Memory B cell (primary cell): Measurements from ENCODE around the gene CDH11.

ENCODE experiments used
- ATAC-seq: fragments of 150-1000 bp; cut with Tn5 transposase; 2 replicates; pipeline ENCODE4 v1.10.0; 2021; ENCODE audit warnings: low read depth, mild to moderate bottlenecking, moderate library complexity
- DNase-seq, 2 donors: peaks; one replicate each; pipeline ENCODE4 v3.0.0; 2022; ENCODE audit warnings: low spot score in 2 of 2
- H3K27ac Mint-ChIP-seq: one replicate; pipeline ENCODE4 v1.8.0; 2022; ENCODE audit warnings: mild to moderate bottlenecking, moderate library complexity, mixed read lengths
- H3K27me3 Mint-ChIP-seq: one replicate; pipeline ENCODE4 v1.8.0; 2022; ENCODE audit warnings: mixed read lengths
- H3K36me3 Mint-ChIP-seq: one replicate; pipeline ENCODE4 v1.8.0; 2022; ENCODE audit warnings: mild to moderate bottlenecking, mixed read lengths
- H3K4me1 Mint-ChIP-seq: one replicate; pipeline ENCODE4 v1.8.0; 2022; ENCODE audit warnings: mixed read lengths
- H3K4me3 Mint-ChIP-seq: one replicate; pipeline ENCODE4 v1.8.0; 2022; ENCODE audit warnings: mild to moderate bottlenecking, moderate library complexity, mixed read lengths
- H3K9me3 Mint-ChIP-seq: one replicate; pipeline ENCODE4 v1.8.0; 2022; ENCODE audit warnings: mixed read lengths

The CDH11 gene

GRCh38 chr16:64950262-64950661 is 171.6 kb downstream of the CDH11 start:
- Mint-ChIP-seq H3K4me3 (no peak overlapping the region), H3K27ac (no peak overlapping the region), H3K4me1 (no peaks in the 10 kb centered on the region), H3K9me3 (peaks cover 4% of the 10 kb centered on the region), H3K27me3 (no peaks in the 10 kb centered on the region), H3K36me3 (no peaks in the 10 kb centered on the region)
- DNase-seq, result no peak
- no peak for ATAC-seq

GRCh38 chr16:64948056-64948455 is 173.8 kb downstream of the CDH11 start:
- DNase-seq, result no peak
- Mint-ChIP-seq H3K36me3 (no peaks in the 10 kb centered on the region), H3K9me3 (peaks cover 7% of the 10 kb centered on the region), H3K27ac (no peak overlapping the region), H3K27me3 (no peaks in the 10 kb centered on the region), H3K4me3 (no peak overlapping the region), H3K4me1 (no peaks in the 10 kb centered on the region)
- ATAC-seq, result no peak

DNA sequence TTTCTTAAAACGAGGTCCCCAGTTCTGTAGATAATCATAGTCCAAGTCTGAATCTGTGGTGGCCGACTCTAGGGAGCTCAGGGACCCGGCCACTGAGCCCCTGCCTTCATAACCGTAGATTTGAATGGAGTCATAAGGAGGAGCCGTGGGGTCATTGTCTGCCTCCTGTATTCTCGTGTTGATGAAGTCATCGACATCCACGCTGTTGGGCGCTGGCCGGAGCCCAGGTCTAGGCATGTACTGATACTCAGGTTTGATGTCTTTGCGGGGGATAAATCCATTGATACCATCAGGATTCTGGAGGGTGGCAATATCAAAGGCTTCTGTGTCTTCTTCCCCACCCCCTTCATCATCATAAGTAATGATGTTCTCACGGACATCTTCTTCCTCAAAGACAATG is 174.2 kb downstream of the CDH11 start:
- no peak overlapping the region for H3K27ac Mint-ChIP-seq
- ATAC-seq, result no peak
- H3K4me3 Mint-ChIP-seq, result no peak overlapping the region
- no peak for DNase-seq
- no peaks in the 10 kb centered on the region for H3K27me3 Mint-ChIP-seq
- no peaks in the 10 kb centered on the region for H3K4me1 Mint-ChIP-seq
- H3K36me3 Mint-ChIP-seq, result no peaks in the 10 kb centered on the region
- H3K9me3 Mint-ChIP-seq, result peaks cover 7% of the 10 kb centered on the region

GRCh38 chr16:64933885-64934284 is 188.0 kb downstream of the CDH11 start:
- no peaks in the 10 kb centered on the region for H3K36me3 Mint-ChIP-seq
- no peak for ATAC-seq
- H3K9me3 Mint-ChIP-seq, result peaks cover 4% of the 10 kb centered on the region
- H3K4me1 Mint-ChIP-seq, result no peaks in the 10 kb centered on the region
- no peak overlapping the region for H3K27ac Mint-ChIP-seq
- no peak overlapping the region for H3K4me3 Mint-ChIP-seq
- no peaks in the 10 kb centered on the region for H3K27me3 Mint-ChIP-seq
- no peak for DNase-seq

DNA sequence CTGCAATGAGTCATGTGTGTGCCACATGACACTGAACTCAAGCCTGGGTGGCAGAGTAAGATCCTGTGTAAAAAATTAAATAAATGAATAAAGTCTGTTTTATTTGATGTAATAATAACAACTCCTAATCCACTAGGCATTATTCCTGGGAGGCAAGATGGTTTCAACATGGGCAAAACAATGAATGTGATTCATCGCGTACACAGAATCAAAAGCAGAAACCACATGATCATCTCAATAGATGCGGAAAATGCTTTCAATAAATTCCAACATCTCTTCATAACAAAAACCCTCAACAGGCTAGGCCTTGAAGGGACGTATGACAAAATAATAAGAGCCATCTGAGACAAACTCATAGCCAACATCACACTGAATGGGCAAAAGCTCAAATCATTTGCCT is 195.4 kb downstream of the CDH11 start:
- Mint-ChIP-seq H3K4me3 (no peak overlapping the region), H3K27me3 (no peaks in the 10 kb centered on the region), H3K4me1 (no peaks in the 10 kb centered on the region), H3K9me3 (peaks cover 6% of the 10 kb centered on the region), H3K27ac (no peak overlapping the region), H3K36me3 (no peaks in the 10 kb centered on the region)
- ATAC-seq (no peak), DNase-seq (no peak)

GRCh38 chr16:64925166-64925565 is 196.7 kb downstream of the CDH11 start:
- no peak overlapping the region for H3K27ac Mint-ChIP-seq
- DNase-seq, result no peak
- H3K27me3 Mint-ChIP-seq, result no peaks in the 10 kb centered on the region
- peaks cover 6% of the 10 kb centered on the region for H3K9me3 Mint-ChIP-seq
- H3K4me3 Mint-ChIP-seq, result no peak overlapping the region
- H3K4me1 Mint-ChIP-seq, result no peaks in the 10 kb centered on the region
- no peaks in the 10 kb centered on the region for H3K36me3 Mint-ChIP-seq
- no peak for ATAC-seq

- Mint-ChIP-seq H3K27ac (no peak overlapping the region), H3K9me3 (peaks cover 4% of the 10 kb centered on the region), H3K4me1 (no peaks in the 10 kb centered on the region), H3K27me3 (no peaks in the 10 kb centered on the region), H3K4me3 (no peak overlapping the region), H3K36me3 (no peaks in the 10 kb centered on the region)
- ATAC-seq (no peak), DNase-seq (no peak)
These were observed 197.8 kb downstream of the CDH11 start for GRCh38 chr16:64924086-64924485.

GRCh38 chr16:64919929-64920607 is 201.8 kb downstream of the CDH11 start:
- Mint-ChIP-seq H3K27ac (no peak overlapping the region), H3K27me3 (no peaks in the 10 kb centered on the region), H3K4me3 (no peak overlapping the region), H3K4me1 (no peaks in the 10 kb centered on the region), H3K9me3 (peaks cover 8% of the 10 kb centered on the region), H3K36me3 (no peaks in the 10 kb centered on the region)
- no peak for DNase-seq
- no peak for ATAC-seq

- Mint-ChIP-seq H3K9me3 (peaks cover 8% of the 10 kb centered on the region), H3K27me3 (no peaks in the 10 kb centered on the region)
These were observed 202.7 kb downstream of the CDH11 start for GRCh38 chr16:64919141-64919540.

GRCh38 chr16:64916051-64916450 is 205.8 kb downstream of the CDH11 start:
- no peaks in the 10 kb centered on the region for H3K36me3 Mint-ChIP-seq
- no peak for ATAC-seq
- no peak for DNase-seq
- H3K4me3 Mint-ChIP-seq, result no peak overlapping the region
- no peaks in the 10 kb centered on the region for H3K27me3 Mint-ChIP-seq
- peaks cover 6% of the 10 kb centered on the region for H3K9me3 Mint-ChIP-seq
- no peak overlapping the region for H3K27ac Mint-ChIP-seq
- H3K4me1 Mint-ChIP-seq, result no peaks in the 10 kb centered on the region

More at GRCh38 chr16:64919141-64919540, 202.7 kb downstream of the CDH11 start:
- Mint-ChIP-seq H3K27ac (no peak overlapping the region), H3K36me3 (no peaks in the 10 kb centered on the region), H3K4me1 (no peaks in the 10 kb centered on the region), H3K4me3 (no peak overlapping the region)
- ATAC-seq (no peak), DNase-seq (no peak)

DNA sequence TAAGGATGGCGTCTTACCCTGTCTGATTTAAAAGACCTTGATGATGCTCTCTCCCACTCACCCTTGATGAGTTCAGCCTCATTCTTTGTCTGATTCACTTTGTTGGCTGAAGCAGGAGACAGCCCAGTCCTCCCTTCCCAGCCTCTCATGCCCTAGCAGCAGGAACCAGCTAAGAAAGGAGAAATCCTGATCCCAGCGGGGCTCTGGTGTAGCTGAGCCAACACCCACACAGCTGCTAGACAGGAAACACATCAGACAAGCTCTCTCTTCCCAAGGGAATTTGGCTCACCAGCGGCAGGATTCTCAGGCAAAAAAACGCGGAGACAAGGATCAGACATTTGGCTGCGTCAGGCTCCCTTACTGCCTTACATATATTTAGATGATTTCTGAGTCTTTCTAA is 211.5 kb downstream of the CDH11 start:
- no peak overlapping the region for H3K4me3 Mint-ChIP-seq
- H3K9me3 Mint-ChIP-seq, result peaks cover 4% of the 10 kb centered on the region
- H3K4me1 Mint-ChIP-seq, result no peaks in the 10 kb centered on the region
- ATAC-seq, result no peak
- DNase-seq, result no peak
- no peaks in the 10 kb centered on the region for H3K36me3 Mint-ChIP-seq
- H3K27me3 Mint-ChIP-seq, result no peaks in the 10 kb centered on the region
- no peak overlapping the region for H3K27ac Mint-ChIP-seq

DNA sequence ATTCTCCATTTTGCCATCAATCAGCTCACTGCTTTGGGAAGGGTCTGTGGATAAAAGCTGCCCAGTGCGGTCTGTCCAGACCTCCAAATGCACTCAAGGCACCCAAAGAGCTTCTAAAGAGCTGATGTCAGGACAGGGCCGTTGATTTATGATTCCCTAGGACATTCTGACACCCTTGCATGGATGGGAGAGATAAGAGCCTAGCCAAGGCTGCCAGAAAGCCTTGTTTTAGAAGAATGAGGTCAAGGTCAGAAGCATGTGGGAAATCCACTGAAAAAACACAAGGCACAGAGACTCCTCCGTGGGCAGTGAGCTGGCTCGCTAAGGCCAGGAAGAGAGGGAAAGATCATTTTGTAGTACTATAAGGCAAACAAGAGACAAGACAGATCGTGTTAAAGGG is 214.0 kb downstream of the CDH11 start:
- ATAC-seq, result no peak
- Mint-ChIP-seq H3K4me1 (no peaks in the 10 kb centered on the region), H3K4me3 (no peak overlapping the region), H3K27me3 (no peaks in the 10 kb centered on the region), H3K27ac (no peak overlapping the region), H3K9me3 (peaks cover 6% of the 10 kb centered on the region), H3K36me3 (no peaks in the 10 kb centered on the region)
- DNase-seq, result no peak

- no peaks in the 10 kb centered on the region for H3K27me3 Mint-ChIP-seq
- H3K36me3 Mint-ChIP-seq, result no peaks in the 10 kb centered on the region
- DNase-seq, result no peak
- H3K4me1 Mint-ChIP-seq, result no peaks in the 10 kb centered on the region
- H3K4me3 Mint-ChIP-seq, result no peak overlapping the region
- H3K27ac Mint-ChIP-seq, result no peak overlapping the region
- peaks cover 12% of the 10 kb centered on the region for H3K9me3 Mint-ChIP-seq
- no peak for ATAC-seq
These were observed 218.1 kb downstream of the CDH11 start for GRCh38 chr16:64903770-64904169.

- no peak for DNase-seq
- H3K9me3 Mint-ChIP-seq, result peaks cover 11% of the 10 kb centered on the region
- no peak overlapping the region for H3K4me3 Mint-ChIP-seq
- no peaks in the 10 kb centered on the region for H3K36me3 Mint-ChIP-seq
- no peaks in the 10 kb centered on the region for H3K4me1 Mint-ChIP-seq
- no peak overlapping the region for H3K27ac Mint-ChIP-seq
- no peaks in the 10 kb centered on the region for H3K27me3 Mint-ChIP-seq
- no peak for ATAC-seq
These were observed 221.3 kb downstream of the CDH11 start for GRCh38 chr16:64900517-64900916.

- H3K9me3 Mint-ChIP-seq, result peaks cover 11% of the 10 kb centered on the region
- no peak overlapping the region for H3K27ac Mint-ChIP-seq
- DNase-seq (no peak), ATAC-seq (no peak)
- no peaks in the 10 kb centered on the region for H3K36me3 Mint-ChIP-seq
- no peaks in the 10 kb centered on the region for H3K27me3 Mint-ChIP-seq
- no peaks in the 10 kb centered on the region for H3K4me1 Mint-ChIP-seq
- H3K4me3 Mint-ChIP-seq, result no peak overlapping the region
These were observed 221.8 kb downstream of the CDH11 start for GRCh38 chr16:64900019-64900418.
